HTERT RPE-1 (cell line): ENCODE data around the gene SPACA4.

Experiments
- in situ Hi-C: fragments of 300-500 bp; cut with MboI; formaldehyde crosslinking; loops from 4 replicates; pipeline ENCODE4 v1.14.3; 2020; ENCODE audit warnings: low sequenced_read_pairs

The SPACA4 gene

GRCh38 chr19:48646722-48647216 lies 40.2 kb downstream of the SPACA4 start:
- in situ Hi-C loops: no loop called here

DNA sequence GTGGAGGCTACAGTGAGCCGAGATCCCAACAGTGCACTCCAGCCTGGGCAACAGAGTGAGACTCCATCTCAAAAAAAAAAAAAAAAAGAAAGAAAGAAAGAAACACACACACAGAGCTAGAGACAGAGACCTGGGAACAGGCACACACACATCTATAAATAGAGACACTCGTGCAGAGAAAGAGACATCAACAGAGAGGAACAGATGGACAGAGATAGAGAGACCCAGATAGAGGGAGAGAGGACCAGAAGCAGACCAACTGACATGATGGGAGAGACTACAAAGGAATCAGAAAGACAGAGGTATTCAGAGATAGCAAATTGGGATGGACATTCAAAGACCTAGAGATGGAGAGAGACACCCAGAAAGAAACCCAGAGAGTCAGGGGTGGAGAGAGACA lies 41.6 kb downstream of the SPACA4 start:
- in situ Hi-C loops: no loop called here

GRCh38 chr19:48650974-48651682 lies 44.6 kb downstream of the SPACA4 start:
- in situ Hi-C loops: no loop called here

DNA sequence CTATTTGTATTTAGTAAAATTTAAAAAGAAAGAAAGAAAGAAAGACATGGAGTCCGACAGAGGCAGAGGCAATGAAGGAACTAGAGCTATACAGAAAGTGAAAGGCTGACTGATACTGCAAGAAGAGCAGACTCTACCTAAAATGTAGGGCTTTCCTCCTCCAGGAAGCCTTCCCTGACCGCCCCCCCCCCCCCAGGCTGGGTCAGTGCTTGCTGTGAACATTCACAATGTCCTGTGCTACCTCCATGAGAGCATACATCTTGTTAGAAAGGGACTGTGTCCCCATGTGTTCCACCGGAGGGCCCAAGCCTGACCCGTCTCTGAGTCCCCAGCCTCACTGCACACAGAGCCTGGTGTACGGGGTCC lies 45.1 kb downstream of the SPACA4 start:
- in situ Hi-C loops: no loop called here

- in situ Hi-C loops: no loop called here
These were observed 47.9 kb downstream of the SPACA4 start for GRCh38 chr19:48654299-48655059.

DNA sequence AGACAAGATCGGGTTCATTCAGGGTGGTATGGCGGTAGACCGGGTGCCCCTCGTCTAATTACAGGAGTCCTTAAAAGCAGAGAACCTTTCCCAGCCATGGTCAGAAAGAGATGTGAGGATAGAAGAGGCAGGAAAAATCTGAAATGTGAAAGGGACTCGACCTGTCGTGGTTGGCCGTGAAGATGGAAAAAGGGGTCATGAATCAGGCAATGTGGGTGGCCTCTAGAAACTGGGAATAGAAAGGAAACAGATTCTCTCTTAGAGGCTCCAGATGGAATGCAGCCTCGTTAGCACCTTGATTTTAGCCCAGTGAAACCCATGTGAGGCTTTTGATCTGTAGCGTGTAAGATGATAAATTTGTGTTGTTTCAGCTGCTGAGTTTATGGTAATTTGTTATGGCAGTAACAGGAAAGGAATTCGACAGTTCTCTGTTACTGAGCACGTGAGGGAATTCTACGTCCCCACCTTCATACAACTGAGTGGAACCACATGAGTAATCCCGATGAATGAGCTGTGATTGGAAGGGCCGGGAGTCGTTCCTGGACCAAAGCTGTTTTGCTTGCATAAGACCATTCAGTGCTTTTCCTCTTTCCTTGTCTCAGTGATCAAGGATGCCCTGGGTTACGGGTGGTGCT lies 50.4 kb downstream of the SPACA4 start:
- in situ Hi-C loops: no loop called here
